NCI-H748 (cell line): ENCODE results near the gene GALNT1.

Experiments used
- DNase-seq: peaks from one replicate; lab custom pipeline; 2025; ENCODE audit not compliant: unreplicated experiment; lab: John Stamatoyannopoulos, UW

GALNT1 gene

GRCh38 chr18:35616664-35617423, 35.3 kb downstream of the GALNT1 start:
- peak; percentile 8 for DNase-seq

GRCh38 chr18:35617865-35618264, 36.3 kb downstream of the GALNT1 start:
- no peak for DNase-seq

- DNase-seq = no peak
These were observed 36.7 kb downstream of the GALNT1 start for GRCh38 chr18:35618289-35618688.

GRCh38 chr18:35618696-35619095, 37.2 kb downstream of the GALNT1 start:
- no peak for DNase-seq

- no peak for DNase-seq
These were observed 37.9 kb downstream of the GALNT1 start for GRCh38 chr18:35619464-35619863.

- DNase-seq = no peak
These were observed 38.4 kb downstream of the GALNT1 start for GRCh38 chr18:35619941-35620340.

GRCh38 chr18:35620765-35621164, 39.2 kb downstream of the GALNT1 start:
- DNase-seq = no peak

- no peak for DNase-seq
These were observed 41.7 kb downstream of the GALNT1 start for GRCh38 chr18:35623255-35623654.

GRCh38 chr18:35624146-35624545, 42.6 kb downstream of the GALNT1 start:
- no peak for DNase-seq

GRCh38 chr18:35625232-35625631, 43.7 kb downstream of the GALNT1 start:
- no peak for DNase-seq

GRCh38 chr18:35633761-35634160, 52.2 kb downstream of the GALNT1 start:
- no peak for DNase-seq

GRCh38 chr18:35634323-35634722, 52.8 kb downstream of the GALNT1 start:
- no peak for DNase-seq

GRCh38 chr18:35635170-35635569, 53.6 kb downstream of the GALNT1 start:
- DNase-seq = no peak

- no peak for DNase-seq
These were observed 55.7 kb downstream of the GALNT1 start for GRCh38 chr18:35637227-35637626.

GRCh38 chr18:35639296-35639695, 57.8 kb downstream of the GALNT1 start:
- no peak for DNase-seq

GRCh38 chr18:35641467-35641866, 59.9 kb downstream of the GALNT1 start:
- DNase-seq = no peak

- DNase-seq = no peak
These were observed 60.4 kb downstream of the GALNT1 start for GRCh38 chr18:35641916-35642315.

GRCh38 chr18:35642802-35643201, 61.3 kb downstream of the GALNT1 start:
- DNase-seq = no peak

- no peak for DNase-seq
These were observed 64.9 kb downstream of the GALNT1 start for GRCh38 chr18:35646449-35646848.

- DNase-seq = no peak
These were observed 72.0 kb downstream of the GALNT1 start for GRCh38 chr18:35653392-35654135.

- no peak for DNase-seq
These were observed 76.6 kb downstream of the GALNT1 start for GRCh38 chr18:35658112-35658511.

- peak; percentile 45 for DNase-seq
These were observed 80.1 kb downstream of the GALNT1 start for GRCh38 chr18:35661483-35662146.
